HEK293 (cell line): ENCODE measurements around the gene NCAPD3.
A peak's percentile ranks its signal among the peaks of the same experiment; 100 is the strongest.

ENCODE experiments used
- BCL6B ChIP-seq: fragments of 450-650 bp; formaldehyde crosslinking; IDR thresholded peaks from 2 replicates; pipeline ENCODE4 v1.5.1; 2017; ENCODE audit warnings: missing biosample characterization, missing genetic modification characterization
- GLI4 ChIP-seq: fragments of 450-650 bp; formaldehyde crosslinking; IDR thresholded peaks from 2 replicates; pipeline ENCODE4 v1.5.1; 2016; ENCODE audit warnings: missing biosample characterization, missing genetic modification characterization
- GLIS1 ChIP-seq: fragments of 450-650 bp; formaldehyde crosslinking; IDR thresholded peaks from 2 replicates; pipeline ENCODE4 v1.5.1; 2016; ENCODE audit warnings: missing biosample characterization, missing genetic modification characterization
- HIC1 ChIP-seq: fragments of 450-650 bp; formaldehyde crosslinking; IDR thresholded peaks from 2 replicates; pipeline ENCODE4 v1.5.1; 2016; ENCODE audit warnings: missing biosample characterization, missing genetic modification characterization
- IKZF3 ChIP-seq: fragments of 450-650 bp; IDR thresholded peaks from 2 replicates; pipeline ENCODE4 v1.5.0; 2018; ENCODE audit warnings: missing biosample characterization, mild to moderate bottlenecking, missing genetic modification characterization, moderate library complexity
- MYNN ChIP-seq: fragments of 450-650 bp; formaldehyde crosslinking; IDR thresholded peaks from 2 replicates; pipeline ENCODE4 v1.5.1; 2016; ENCODE audit warnings: missing biosample characterization, missing genetic modification characterization, borderline replicate concordance
- WT1 ChIP-seq: fragments of 450-650 bp; formaldehyde crosslinking; IDR thresholded peaks from 2 replicates; pipeline ENCODE4 v1.5.1; 2016; ENCODE audit warnings: missing biosample characterization, missing genetic modification characterization
- ZBTB44 ChIP-seq: fragments of 450-650 bp; IDR thresholded peaks from 2 replicates; pipeline ENCODE4 v1.5.1; 2018; ENCODE audit warnings: missing biosample characterization, mild to moderate bottlenecking, missing genetic modification characterization
- ZBTB7A ChIP-seq: fragments of 450-650 bp; formaldehyde crosslinking; IDR thresholded peaks from 2 replicates; pipeline ENCODE4 v1.5.1; 2016; ENCODE audit warnings: low read depth, missing biosample characterization, missing genetic modification characterization
- ZBTB8A ChIP-seq: fragments of 450-650 bp; formaldehyde crosslinking; IDR thresholded peaks from 2 replicates; pipeline ENCODE4 v1.5.1; 2016; ENCODE audit warnings: missing biosample characterization, missing genetic modification characterization
- ZFP3 ChIP-seq: fragments of 450-650 bp; formaldehyde crosslinking; IDR thresholded peaks from 2 replicates; pipeline ENCODE4 v1.5.1; 2016; ENCODE audit warnings: low read depth, missing biosample characterization, missing genetic modification characterization
- ZFP41 ChIP-seq: fragments of 450-650 bp; formaldehyde crosslinking; IDR thresholded peaks from 2 replicates; pipeline ENCODE4 v1.5.1; 2016; ENCODE audit warnings: missing biosample characterization, missing genetic modification characterization, borderline replicate concordance
- ZFP69B ChIP-seq: fragments of 450-650 bp; formaldehyde crosslinking; IDR thresholded peaks from 2 replicates; pipeline ENCODE4 v1.5.1; 2016; ENCODE audit warnings: missing biosample characterization, missing genetic modification characterization
- ZNF10 ChIP-seq: fragments of 450-650 bp; formaldehyde crosslinking; IDR thresholded peaks from 2 replicates; pipeline ENCODE4 v1.5.1; 2017; ENCODE audit warnings: missing biosample characterization, missing genetic modification characterization
- ZNF132 ChIP-seq: fragments of 450-650 bp; formaldehyde crosslinking; IDR thresholded peaks from 2 replicates; pipeline ENCODE4 v1.5.1; 2017; ENCODE audit warnings: missing biosample characterization, missing genetic modification characterization, borderline replicate concordance
- ZNF155 ChIP-seq: fragments of 450-650 bp; formaldehyde crosslinking; IDR thresholded peaks from 2 replicates; pipeline ENCODE4 v1.5.1; 2016; ENCODE audit warnings: missing biosample characterization, missing genetic modification characterization
- ZNF169 ChIP-seq: fragments of 450-650 bp; formaldehyde crosslinking; IDR thresholded peaks from 2 replicates; pipeline ENCODE4 v1.5.1; 2016; ENCODE audit warnings: missing biosample characterization, missing genetic modification characterization
- ZNF214 ChIP-seq: fragments of 450-650 bp; formaldehyde crosslinking; IDR thresholded peaks from 2 replicates; pipeline ENCODE4 v1.5.1; 2017; ENCODE audit warnings: missing biosample characterization, mild to moderate bottlenecking, missing genetic modification characterization, borderline replicate concordance
- ZNF221 ChIP-seq: fragments of 450-650 bp; formaldehyde crosslinking; IDR thresholded peaks from 2 replicates; pipeline ENCODE4 v1.5.1; 2017; ENCODE audit warnings: missing biosample characterization, missing genetic modification characterization, borderline replicate concordance
- ZNF23 ChIP-seq: fragments of 450-650 bp; formaldehyde crosslinking; IDR thresholded peaks from 2 replicates; pipeline ENCODE4 v1.5.1; 2016; ENCODE audit warnings: missing biosample characterization, missing genetic modification characterization, borderline replicate concordance
- ZNF24 ChIP-seq: fragments of 450-650 bp; formaldehyde crosslinking; IDR thresholded peaks from 2 replicates; pipeline ENCODE4 v1.5.1; 2016; ENCODE audit warnings: missing biosample characterization, missing genetic modification characterization
- ZNF302 ChIP-seq: fragments of 450-650 bp; formaldehyde crosslinking; IDR thresholded peaks from 2 replicates; pipeline ENCODE4 v1.5.1; 2016; ENCODE audit warnings: missing biosample characterization, missing genetic modification characterization, low read depth
- ZNF341 ChIP-seq: fragments of 450-650 bp; formaldehyde crosslinking; IDR thresholded peaks from 2 replicates; pipeline ENCODE4; 2016; ENCODE audit warnings: low read depth, missing biosample characterization, missing genetic modification characterization
- ZNF423 ChIP-seq: fragments of 450-650 bp; formaldehyde crosslinking; IDR thresholded peaks from 2 replicates; pipeline ENCODE4 v1.5.1; 2016; ENCODE audit warnings: missing biosample characterization, missing genetic modification characterization
- ZNF514 ChIP-seq: fragments of 450-650 bp; formaldehyde crosslinking; IDR thresholded peaks from 2 replicates; pipeline ENCODE4 v1.5.1; 2016; ENCODE audit warnings: missing biosample characterization, missing genetic modification characterization
- ZNF544 ChIP-seq: fragments of 450-650 bp; formaldehyde crosslinking; IDR thresholded peaks from 2 replicates; pipeline ENCODE4 v1.5.0; 2017; ENCODE audit warnings: missing biosample characterization, missing genetic modification characterization
- ZNF549 ChIP-seq: fragments of 450-650 bp; IDR thresholded peaks from 2 replicates; pipeline ENCODE4 v1.5.1; 2018; ENCODE audit warnings: missing biosample characterization, missing genetic modification characterization, mild to moderate bottlenecking, inconsistent platforms, moderate library complexity
- ZNF555 ChIP-seq: fragments of 450-650 bp; formaldehyde crosslinking; conservative IDR thresholded peaks from 2 replicates; pipeline ENCODE4 v1.5.1; 2017; ENCODE audit warnings: missing biosample characterization, mild to moderate bottlenecking, missing genetic modification characterization, inconsistent platforms
- ZNF600 ChIP-seq: fragments of 450-650 bp; formaldehyde crosslinking; IDR thresholded peaks from 2 replicates; pipeline ENCODE4 v1.5.1; 2016; ENCODE audit warnings: missing biosample characterization, missing genetic modification characterization
- ZNF629 ChIP-seq: fragments of 450-650 bp; formaldehyde crosslinking; IDR thresholded peaks from 2 replicates; pipeline ENCODE4 v1.5.1; 2017; ENCODE audit warnings: missing biosample characterization, missing genetic modification characterization
- ZNF677 ChIP-seq: fragments of 450-650 bp; IDR thresholded peaks from 2 replicates; pipeline ENCODE4 v1.5.0; 2018; ENCODE audit warnings: missing biosample characterization, mild to moderate bottlenecking, missing genetic modification characterization, moderate library complexity
- ZNF76 ChIP-seq: fragments of 450-650 bp; formaldehyde crosslinking; IDR thresholded peaks from 2 replicates; pipeline ENCODE4; 2016; ENCODE audit warnings: low read depth, missing biosample characterization, missing genetic modification characterization, borderline replicate concordance
- ZNF777 ChIP-seq: fragments of 450-650 bp; formaldehyde crosslinking; IDR thresholded peaks from 2 replicates; pipeline ENCODE4 v1.5.1; 2017; ENCODE audit warnings: missing biosample characterization, missing genetic modification characterization, borderline replicate concordance
- ZNF785 ChIP-seq: fragments of 450-650 bp; formaldehyde crosslinking; IDR thresholded peaks from 2 replicates; pipeline ENCODE4 v1.5.1; 2016; ENCODE audit warnings: missing biosample characterization, missing genetic modification characterization
- ZNF791 ChIP-seq: fragments of 450-650 bp; formaldehyde crosslinking; IDR thresholded peaks from 2 replicates; pipeline ENCODE4 v1.5.1; 2016; ENCODE audit warnings: missing biosample characterization, missing genetic modification characterization
- ZSCAN16 ChIP-seq: fragments of 450-650 bp; formaldehyde crosslinking; IDR thresholded peaks from 2 replicates; pipeline ENCODE4 v1.5.1; 2016; ENCODE audit warnings: missing biosample characterization, missing genetic modification characterization

NCAPD3 gene

GRCh38 chr11:134223836-134224709 lies at the start of gene NCAPD3, which contains the start of gene VPS26B (continued):
- TF ChIP-seq ZBTB44 (tag by site-specific recombination) (no peak), ZSCAN16 (tag by site-specific recombination) (no peak), MYNN (no peak), ZNF677 (tag by site-specific recombination) (no peak), ZBTB7A (tag by site-specific recombination) (no peak), ZNF544 (tag by site-specific recombination) (no peak), ZNF214 (tag by site-specific recombination) (no peak), ZNF302 (tag by site-specific recombination) (no peak), HIC1 (tag by site-specific recombination) (no peak), ZNF791 (tag by site-specific recombination) (no peak), ZFP41 (tag by site-specific recombination) (no peak), IKZF3 (tag by site-specific recombination) (0 out of 2 replicates have a peak, but pooled peaks have one; percentile 28), ZNF10 (tag by site-specific recombination) (no peak), ZNF24 (tag by site-specific recombination) (0 out of 2 replicates have a peak, but pooled peaks have one; percentile 32), ZNF341 (tag by site-specific recombination) (0 out of 2 replicates have a peak, but pooled peaks have one; percentile 25), ZNF132 (tag by site-specific recombination) (no peak), ZNF514 (no peak), ZFP3 (no peak), BCL6B (tag by site-specific recombination) (no peak), GLI4 (tag by site-specific recombination) (no peak), ZNF221 (tag by site-specific recombination) (no peak), ZNF423 (tag by site-specific recombination) (no peak), ZNF777 (no peak), ZNF785 (tag by site-specific recombination) (no peak), ZNF155 (tag by site-specific recombination) (no peak), ZNF549 (tag by site-specific recombination) (no peak), ZNF76 (peak; percentile 73; the same call in 1 of the 2 replicates), ZNF555 (no peak), ZNF629 (tag by site-specific recombination) (peak; percentile 30; the same call in 1 of the 2 replicates), ZNF23 (tag by site-specific recombination) (no peak), ZBTB8A (tag by site-specific recombination) (0 out of 2 replicates have a peak, but pooled peaks have one; percentile 20), WT1 (tag by site-specific recombination) (0 out of 2 replicates have a peak, but pooled peaks have one; percentile 23), ZNF169 (tag by site-specific recombination) (no peak), GLIS1 (tag by site-specific recombination) (no peak), ZNF600 (tag by site-specific recombination) (no peak), ZFP69B (tag by site-specific recombination) (peak; percentile 76; the same call in 1 of the 2 replicates)
